Activated CD8-positive, alpha-beta memory T cell treated with anti-CD3 and anti-CD28 coated beads, Interleukin-2, amount 50 U/mL, for 1 hour (primary cell): ENCODE results near the gene TACC2.

Experiments used
- DNase-seq: peaks from one replicate; pipeline ENCODE4 v3.0.0-alpha.2; 2020; ENCODE audit errors: extremely low read depth

Gene TACC2

DNA sequence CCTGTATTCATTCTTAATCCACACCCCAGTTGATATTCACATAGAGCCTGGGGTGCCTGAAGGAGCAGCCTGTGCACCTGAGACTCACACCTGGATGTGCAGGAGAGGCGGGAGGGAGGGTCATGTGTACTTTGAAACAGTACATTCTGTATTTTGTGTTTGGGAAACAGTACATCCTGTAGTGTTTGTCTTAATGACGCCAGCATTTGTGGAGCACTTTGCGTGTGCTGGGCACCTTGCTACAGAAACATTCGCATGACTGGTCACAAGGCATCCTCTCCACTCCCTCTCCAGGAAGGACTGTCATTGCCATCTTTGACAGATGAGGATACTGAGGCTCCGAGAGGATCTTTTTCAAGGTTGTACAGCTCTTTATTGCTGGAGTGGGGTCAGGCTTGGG, 132.1 kb downstream of the TACC2 start:
- no peak for DNase-seq

DNA sequence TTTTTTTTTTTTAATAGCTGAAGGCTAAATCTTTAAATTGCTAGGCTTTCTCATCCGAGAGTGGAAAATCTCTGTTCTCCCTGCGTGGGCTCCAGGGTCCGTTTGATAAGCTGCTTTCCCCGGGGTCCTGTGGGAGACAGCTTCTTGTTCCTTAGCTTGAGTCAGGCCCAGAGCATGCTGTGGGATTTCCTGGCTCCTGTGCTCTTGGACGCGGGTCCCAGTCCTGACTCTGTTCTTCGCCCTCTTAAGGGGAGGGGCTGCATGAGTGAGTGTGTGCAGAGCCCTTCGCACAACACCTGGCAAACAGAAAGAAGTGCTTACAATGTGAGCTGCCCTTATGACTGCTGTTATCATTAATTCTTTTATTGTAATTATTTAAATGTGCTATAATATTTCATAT, 133.5 kb downstream of the TACC2 start:
- DNase-seq, result no peak

DNA sequence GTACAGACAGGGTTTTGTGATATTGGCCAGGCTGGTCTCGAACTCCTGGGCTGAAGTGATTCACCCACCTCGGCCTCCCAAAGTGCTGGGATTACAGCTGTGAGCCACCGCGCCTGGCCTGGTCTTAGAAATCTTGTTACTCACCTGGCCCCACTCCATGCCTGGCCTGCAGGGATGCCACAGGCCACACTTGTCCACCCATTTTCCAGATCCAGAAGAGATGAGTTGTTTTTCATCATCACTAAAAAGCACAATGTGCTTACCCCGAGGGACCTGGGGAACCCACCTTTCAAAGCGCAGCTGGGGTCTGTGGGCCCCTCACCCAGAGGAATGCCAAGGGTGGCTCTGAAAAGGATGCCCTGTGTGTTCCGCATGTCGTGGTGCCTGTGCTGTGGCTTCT, 134.2 kb downstream of the TACC2 start:
- no peak for DNase-seq

DNA sequence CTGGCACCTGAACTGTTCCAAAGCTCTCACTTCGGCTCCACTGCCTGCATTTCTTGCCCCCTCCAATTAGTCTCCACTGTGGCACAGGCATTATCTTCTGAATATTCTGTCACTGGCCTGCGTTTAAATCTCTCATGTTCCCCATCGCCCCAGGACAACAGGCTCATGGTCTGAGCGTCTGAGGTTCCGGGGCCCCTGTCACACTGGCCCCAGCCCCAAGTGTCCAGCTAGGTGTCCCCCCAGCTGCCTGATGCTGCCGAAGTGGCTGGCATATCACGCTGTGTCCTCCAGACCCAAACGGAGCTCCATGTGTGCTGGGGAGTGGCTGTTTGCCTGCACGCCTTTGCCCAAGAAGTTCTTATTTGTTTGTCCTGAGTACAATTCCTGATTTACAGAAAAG, 135.4 kb downstream of the TACC2 start:
- no peak for DNase-seq

DNA sequence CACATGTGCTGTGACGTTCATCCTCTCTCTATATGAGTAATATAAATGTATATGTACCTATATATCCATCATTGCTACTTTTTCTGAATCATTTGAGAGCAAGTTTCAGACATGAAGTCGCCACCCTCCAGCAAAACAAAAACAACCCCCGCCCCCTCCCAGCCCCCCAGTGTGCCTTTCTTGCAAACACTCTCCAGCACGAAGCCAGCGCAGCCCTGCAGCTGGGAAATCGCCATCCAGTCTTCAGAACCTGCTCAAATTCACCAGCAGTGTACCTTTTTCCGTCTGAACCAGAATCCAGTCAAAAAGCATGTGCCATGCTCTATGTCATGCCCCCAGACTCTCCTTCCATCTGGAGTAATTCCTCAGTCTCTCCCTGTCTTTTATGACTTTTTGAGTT, 135.8 kb downstream of the TACC2 start:
- no peak for DNase-seq

DNA sequence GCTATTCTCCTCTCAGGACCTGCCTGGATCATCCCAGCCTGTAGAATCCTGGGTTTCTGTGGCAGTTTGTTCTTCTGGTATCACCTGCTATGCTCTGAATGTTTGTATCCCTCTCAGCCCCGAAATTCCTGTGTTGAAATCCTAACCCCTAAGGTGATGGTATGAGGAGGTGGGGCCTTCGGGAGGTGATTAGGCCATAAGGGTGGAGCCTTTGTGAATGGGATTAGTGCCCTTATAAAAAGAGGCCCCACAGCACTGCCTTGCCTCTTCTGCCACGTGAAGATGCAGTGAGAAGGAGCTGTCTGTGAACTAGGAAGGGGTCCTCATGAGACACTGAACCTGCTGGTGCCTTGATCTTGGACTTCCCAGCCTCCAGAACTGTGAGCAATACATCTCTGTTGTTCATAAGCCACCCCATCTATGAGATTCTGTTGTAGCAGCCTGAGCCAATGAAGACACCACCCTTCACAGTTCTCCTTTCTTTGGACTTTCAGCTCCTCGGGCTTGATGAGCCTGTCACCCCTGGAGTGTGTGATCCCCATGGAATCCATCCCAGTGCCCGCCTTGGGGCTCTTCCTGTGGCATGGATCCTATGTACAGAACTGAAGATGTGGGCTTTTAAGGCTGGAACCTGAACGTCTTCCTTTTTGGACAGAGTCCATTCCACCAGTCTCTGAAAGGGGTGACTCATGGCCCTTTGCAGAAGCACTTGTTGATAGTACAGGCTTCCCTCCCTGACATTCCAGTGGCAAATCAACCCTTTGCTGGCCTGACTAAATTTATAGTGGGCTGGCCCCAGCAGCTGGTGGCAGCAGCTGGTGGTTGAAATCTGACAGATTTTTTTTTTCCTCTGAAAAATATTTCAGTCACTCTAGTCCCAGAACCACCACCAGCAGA, 138.0 kb downstream of the TACC2 start:
- DNase-seq, result no peak

DNA sequence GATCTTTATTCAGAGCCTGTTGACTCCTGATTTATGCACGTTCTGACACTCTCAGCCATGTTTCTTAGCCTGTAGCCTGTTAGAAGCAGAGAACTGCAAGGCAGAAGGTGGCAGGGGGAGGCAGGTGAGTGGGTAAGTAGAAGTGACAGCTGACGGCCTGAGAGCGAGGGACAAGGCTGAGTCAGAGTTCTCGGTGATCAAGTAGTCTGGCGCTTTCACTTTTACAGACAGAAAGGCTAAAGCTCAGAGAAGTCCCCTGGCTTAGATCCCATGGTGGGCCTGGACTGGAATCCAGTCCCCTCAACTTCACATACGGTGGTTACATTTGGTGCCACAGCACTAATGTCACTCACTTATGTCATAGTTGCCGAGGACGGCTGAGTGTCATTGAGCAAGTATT, 139.0 kb downstream of the TACC2 start:
- no peak for DNase-seq

DNA sequence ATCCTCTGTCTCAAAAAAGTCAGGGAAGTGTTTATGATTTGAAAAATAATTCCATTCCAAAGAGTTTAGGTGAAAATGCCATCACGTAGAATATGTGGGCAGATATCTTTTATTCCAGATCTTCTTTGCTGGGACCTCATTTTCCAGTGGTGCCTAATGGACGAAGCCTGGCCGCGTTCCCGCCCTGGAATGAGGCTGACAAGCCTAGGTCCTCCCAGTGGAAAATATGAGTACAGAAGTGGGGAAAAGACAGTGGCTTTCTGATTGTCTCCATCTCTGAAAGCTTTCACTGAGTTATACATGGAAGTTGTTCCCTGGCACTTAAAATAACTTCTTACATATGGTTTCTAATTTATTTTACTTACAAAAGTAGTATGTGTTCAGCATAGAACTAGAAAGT, 139.4 kb downstream of the TACC2 start:
- no peak for DNase-seq

DNA sequence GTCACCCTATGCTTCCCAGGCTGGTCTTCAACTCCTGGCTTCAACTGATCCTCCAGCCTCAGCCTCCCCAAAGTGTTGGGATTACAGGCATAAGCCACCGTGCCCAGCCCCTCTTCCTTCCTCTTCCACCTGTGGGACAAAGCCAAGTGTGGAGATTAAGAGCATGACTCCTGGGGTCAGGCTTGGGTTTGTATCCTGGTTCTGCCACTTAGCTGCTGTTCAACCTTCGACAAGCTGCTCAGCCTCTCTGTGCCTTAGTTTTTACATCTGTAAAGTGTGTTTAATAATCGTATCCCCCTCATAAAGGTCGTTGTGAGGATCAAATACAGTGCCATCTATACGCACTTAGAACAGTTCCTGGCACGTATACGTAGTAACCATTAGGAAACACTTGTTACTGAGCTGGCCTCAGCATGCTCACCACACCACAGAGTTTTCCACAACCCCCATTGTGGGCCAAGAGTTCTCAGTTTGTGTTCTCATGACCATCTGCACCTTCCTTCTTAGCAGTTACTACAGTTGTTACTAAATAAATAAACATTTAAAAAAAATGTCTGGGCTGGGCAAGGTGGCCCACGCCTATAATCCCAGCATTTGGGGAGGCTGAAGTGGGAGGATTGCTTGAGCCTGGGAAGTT, 141.6 kb downstream of the TACC2 start:
- no peak for DNase-seq

DNA sequence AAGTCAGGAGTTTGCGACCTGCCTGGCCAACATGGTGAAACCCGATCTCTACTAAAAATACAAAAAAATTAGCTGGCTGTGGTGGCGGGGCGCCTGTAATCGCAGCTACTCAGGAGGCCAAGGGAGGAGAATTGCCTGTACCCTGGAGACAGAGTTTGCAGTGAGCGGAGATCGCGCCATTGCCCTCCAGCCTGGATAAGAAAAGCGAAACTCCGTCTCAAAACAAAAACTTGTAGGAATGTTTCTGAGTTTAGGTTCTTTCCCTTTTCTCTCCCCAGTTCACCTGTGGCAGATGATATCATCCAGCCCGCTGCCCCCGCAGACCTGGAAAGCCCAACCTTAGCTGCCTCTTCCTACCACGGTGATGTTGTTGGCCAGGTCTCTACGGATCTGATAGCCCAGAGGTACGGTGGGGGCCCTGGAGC, 143.4 kb downstream of the TACC2 start:
- no peak for DNase-seq

DNA sequence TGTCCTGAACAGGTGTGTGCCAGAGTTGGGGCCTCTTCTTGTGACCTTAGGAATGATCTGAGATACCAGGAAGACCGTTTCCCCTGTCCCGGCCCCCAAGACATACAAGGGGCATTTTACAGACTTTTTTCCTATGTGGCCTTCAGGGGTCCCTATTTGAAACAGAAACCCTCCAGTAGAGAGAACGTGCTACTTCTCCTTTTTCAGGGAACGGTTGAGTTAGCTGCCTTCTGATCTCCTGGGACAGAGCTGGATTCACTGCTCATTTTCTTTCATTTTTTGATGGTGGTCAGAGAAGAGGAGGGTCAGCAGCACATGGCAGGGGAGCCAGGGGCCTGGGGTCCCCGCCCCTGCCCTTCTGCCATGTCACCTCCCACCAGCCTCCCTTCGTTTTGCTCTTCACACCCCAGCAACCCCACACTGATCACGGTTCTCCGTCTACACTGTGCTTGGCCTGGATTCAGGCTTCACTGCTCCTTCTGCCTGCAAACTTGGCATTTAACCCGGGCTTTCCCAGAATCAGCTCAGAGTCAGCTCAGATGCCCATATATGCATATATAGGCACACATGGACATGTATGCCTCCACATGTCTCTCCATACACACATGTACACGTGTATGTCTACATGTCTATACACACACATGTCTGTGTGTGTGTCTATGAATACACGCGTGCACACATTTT, 144.1 kb downstream of the TACC2 start:
- DNase-seq, result no peak

DNA sequence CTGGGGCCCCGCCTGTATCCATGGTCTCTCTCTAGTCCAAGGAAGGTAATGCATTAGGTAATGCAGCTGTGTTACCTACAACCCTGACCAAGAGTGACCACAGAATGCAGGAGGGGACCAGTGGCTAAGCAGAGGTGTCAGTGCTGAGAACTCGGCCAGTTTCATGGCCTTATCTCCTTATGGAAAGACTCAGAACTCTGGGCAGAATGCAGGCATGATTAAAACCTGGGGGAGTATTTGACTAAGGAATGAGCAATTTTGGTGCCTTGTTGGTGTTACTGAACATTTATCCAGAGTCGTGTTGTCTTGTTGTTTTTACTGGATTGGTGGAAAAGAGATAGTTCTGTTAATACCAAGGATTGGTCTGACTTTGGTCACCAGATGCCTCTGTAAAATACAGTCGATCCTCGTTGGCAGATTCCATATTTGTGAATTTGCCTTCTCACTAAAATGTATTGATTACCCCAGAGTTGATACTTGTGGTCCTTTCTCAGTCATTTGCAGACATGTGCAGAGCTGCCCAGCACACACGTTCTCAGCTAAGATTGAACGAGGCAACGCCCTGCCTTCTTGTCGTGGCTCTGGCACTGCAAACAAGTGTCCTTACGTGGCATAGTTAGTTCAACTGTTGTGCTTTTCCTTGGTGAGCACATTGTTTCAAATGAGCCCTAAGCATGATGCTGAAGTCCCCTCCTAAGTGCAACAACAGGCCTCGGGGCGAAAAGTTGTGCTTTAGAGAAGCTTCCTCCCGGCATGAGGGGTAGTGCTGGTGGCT, 146.5 kb downstream of the TACC2 start:
- no peak for DNase-seq

DNA sequence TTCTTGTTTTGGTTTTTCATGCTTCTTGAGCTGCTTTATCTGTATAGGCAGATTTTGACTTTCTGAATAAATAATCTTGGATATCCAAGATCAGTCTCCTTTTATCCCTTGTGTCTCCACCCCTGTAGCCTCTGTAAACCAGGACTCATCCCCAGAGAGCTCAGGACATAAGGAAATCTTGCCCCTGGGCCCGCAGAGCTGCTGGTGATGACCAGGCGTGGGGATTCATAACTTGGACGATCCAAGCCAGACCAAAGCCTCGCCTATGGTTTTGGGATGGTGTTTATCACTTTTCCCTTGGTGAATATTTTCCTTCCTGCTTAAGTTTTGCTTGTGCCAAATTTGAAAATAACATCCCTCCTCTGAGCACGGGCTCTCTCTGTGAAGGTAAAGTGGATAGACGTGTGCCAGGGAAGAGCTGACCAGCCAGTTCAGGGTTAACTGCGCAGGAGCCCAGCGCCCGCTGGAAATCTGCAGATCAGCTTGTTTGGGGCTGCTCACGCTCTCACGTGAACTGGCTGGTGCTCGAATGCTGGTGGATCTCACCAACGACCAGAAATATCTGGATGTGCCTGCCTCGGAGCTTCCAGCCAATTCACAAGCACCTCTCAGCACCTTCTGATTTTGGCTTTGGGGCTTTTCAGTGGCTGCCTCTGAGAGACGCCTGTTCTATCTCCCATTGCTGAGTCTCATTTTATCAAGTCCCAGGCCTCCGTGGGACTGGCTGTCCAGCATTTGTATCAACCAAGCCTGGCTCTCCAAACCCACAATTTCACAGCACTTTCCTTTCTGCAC, 150.1 kb downstream of the TACC2 start:
- DNase-seq, result no peak

DNA sequence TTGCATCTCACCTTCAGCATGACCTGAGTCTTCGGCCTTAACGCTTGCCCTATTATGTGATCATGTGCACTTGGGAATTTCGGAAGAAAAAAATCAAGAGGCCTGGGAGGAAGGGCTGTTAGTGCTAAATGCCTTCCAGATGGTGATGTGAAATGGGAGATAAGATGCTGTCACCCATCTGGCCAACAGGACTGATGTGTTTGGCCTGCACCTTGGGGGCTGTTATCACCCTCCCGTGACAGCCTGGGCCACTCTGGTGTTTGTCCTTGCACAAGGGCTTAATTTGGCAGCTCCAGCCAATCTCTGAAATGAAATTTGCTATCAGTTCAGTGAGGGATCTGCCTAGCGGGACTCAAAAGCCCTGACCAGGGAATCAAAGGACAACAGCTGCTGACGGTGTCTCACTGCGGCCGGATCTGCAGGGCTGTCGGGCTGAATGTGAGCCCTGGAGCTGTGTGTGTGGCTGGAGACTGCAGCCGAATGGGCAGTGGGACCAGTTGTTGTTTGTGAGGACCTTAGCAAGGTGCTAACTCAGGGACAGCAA, 150.7 kb downstream of the TACC2 start:
- no peak for DNase-seq

DNA sequence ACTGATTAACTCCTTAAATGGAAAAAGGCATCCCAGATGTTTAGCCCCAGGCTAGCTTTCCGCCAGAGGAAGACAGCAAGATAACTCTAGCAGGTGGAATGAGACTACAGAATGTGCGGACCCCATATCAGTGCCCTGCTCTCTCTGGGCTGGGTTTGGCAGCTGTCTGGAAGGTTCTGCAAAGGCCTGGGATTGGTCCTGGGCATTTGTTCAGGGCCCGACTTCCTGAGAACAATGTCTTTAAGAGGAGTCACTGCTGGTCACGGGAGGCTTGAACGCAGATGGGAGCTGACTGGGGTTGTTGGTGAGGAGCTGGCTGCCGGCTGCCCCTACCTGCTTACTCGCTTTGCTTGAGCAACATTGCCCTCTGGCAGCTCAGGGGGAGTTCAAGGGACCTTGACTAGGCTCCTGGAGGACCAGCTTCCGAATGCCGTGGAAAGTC, 151.5 kb downstream of the TACC2 start:
- no peak for DNase-seq

DNA sequence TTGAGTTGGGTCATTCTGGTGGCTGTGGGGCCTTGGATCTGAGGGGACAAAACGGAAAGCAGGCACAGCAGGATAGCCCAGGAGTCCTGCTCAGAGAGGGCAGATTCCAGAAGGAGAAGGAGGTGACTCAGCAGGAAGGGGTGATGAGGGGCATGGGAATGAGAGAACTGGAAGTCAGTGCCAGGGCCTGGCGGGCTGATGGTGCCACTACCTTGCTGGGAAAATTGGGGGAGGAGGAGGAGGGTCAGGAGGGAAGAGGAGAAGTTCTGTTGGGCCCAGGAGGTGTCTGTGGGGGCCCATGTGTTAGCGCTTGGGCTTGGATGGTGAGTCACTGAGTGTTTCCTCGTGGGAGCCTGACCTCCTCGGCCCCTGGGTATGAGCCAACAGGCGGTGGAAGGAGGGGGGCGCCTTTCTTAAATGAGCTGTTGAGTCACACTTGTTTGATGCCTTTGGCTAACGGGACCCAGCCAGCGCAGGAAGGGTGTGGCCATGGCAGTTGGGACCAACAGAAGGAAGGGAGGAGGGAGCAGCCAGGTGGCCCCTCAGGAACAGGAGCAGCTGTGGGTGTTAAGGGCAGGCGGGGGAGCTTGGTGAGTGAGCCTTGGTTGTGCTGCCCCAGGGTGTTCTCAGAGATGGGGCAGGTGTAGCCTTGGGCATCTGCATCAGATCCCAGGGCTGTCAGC, 152.1 kb downstream of the TACC2 start:
- DNase-seq, result no peak

DNA sequence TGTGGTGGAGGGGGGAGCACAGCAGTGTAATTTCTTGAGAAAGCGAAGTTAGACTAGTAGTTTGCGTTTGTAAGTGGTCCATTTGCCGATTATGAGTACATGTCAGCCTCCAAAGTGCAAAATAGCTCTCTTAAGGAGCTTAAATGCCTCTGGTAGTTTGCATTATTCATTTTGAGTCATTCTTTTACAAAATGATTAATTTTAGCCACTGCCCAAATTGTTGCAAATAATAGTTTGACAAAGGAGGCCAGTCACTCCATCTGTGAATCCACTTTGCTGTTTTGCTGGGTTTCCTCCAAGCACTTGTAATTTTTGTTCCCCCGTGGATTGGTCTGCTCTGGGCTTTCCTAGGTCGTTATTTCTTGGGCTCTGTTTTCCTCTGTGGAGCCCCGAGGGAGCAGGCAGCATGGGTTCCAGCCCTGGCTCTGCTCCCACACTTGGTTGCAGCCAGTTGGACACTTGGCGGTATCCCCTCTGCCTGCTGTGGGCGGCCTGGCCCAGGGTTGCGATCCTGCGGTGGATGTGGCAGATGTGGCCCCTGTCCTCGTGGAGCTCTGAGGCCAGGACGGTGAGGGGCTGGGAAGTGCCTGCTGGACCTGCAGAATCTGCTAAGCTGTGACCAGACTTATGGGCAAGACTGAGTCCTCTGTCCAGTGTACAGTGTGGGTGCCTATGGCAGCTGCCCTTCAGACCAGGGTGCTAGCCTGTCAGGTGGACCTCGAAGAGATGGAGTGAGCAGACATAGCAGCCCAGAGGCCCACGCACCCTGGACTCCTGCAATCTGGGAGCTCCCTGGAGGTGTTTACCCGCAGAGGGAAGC, 153.1 kb downstream of the TACC2 start:
- no peak for DNase-seq

DNA sequence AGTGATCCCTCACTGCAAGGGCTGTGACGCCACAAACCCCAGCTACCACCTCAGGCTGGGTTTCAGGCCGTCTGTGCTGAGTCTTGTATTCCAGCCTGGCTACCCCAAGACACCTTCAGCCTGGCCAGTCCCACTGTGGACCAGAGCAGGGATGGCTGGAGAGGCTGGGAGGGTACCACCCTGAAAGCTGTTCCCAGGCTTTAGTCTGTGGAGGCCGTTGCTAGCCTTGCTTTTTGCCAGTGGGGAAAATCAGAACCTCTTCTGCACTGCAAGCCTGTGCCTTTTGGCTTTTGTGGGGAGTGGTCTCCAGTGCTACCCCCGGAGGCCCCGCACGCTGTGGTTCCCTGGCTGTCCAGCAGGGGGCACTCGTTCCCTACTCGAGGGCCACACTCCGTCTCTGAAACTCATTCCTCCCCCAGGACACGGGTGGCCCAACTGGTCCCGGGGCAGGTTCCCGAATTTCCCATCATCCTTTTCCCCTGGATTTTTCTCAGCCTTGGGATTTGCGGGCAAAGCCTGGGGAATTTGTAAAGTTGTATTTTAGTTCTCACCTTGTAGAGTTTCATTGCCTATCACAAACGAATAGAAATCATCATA, 153.8 kb downstream of the TACC2 start:
- no peak for DNase-seq

DNA sequence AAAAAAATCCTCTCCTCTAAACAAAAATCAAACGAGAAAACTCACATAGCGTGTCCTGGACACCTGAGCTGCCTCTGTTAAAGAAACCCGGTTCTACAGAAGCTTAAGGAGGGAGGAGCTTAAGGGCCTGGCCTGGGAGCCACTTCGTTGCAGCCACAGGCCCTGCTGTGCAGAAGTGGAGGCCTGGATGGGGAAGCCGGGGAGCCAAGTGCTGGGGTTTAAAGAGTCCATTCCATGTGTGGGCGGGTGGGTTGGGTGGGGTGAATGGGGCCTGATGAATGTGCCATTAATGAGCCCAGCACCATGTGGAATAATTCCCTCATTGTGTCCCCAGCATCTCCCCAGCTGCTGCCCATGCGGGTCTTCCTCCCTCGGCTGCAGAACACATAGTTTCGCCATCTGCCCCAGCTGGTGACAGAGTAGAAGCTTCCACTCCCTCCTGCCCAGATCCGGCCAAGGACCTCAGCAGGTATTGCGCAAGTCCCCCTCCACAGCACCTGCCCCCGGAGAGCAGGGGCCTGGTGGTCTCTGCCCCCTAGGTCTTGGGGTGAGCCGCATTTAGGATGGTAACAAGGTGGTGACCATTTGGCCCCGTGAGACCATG, 154.4 kb downstream of the TACC2 start:
- no peak for DNase-seq
